ENCODE measurements around the gene MOB4.
"Not testable (repeated sequence)": the region's sequence is repeated elsewhere in the genome, so short reads cannot be mapped to it uniquely, and the experiment has no call there.

The MOB4 gene

DNA sequence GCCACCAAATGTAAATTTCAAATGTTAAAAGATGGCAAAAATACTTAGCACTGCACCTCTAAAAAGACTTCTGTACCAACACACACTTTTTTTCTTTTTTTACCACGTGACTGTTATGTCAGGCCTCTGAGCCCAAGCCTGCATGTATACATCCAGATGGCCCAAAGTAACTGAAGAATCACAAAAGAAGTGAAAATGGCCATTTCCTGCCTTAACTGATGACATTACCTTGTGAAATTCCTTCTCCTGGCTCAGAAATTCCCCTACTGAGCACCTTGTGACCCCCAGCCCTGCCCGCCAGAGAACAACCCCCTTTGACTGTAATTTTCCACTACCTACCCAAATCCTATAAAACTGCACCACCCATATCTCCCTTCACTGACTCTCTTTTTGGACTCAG lies 62.4 kb downstream of the MOB4 start:
- H2BK12ac ChIP-seq (ENCODE audit: low read length in 2 of 2); H2AFZ ChIP-seq (ENCODE audit: low read depth, low read length); H3K9ac ChIP-seq (ENCODE audit: low read length); H3K18ac ChIP-seq (ENCODE audit: low read depth in 1 of 2, low read length in 2 of 2); H4K91ac ChIP-seq (ENCODE audit: low read length); H3K27ac ChIP-seq (ENCODE audit: low read length, poor library complexity, severe bottlenecking); H3K4me1 ChIP-seq (ENCODE audit: control insufficient read depth, insufficient read depth, low read depth, low read length); H3K9me3 ChIP-seq (ENCODE audit: control insufficient read depth, low read length); H3K79me1 ChIP-seq (replicated peaks; ENCODE audit: low read length, poor library complexity, severe bottlenecking); DNase-seq; H2AK5ac ChIP-seq (ENCODE audit: low read length, severe bottlenecking); H3K4me3 ChIP-seq (ENCODE audit: insufficient read depth in 1 of 2, low read depth in 1 of 2, low read length in 2 of 2); H2BK120ac ChIP-seq (ENCODE audit: low read depth, low read length); H3K14ac ChIP-seq (ENCODE audit: low read length in 2 of 2); H2BK15ac ChIP-seq (ENCODE audit: low read depth, poor library complexity, severe bottlenecking); H3K4ac ChIP-seq (ENCODE audit: low read depth in 1 of 2, low read length in 2 of 2); H3K36me3 ChIP-seq (ENCODE audit: control insufficient read depth in 1 of 2, insufficient read depth in 2 of 2, low read depth in 1 of 2, low read length in 2 of 2); H3K27me3 ChIP-seq (ENCODE audit: control insufficient read depth in 1 of 2, insufficient read depth in 1 of 2, low read length in 2 of 2); H3K23ac ChIP-seq (ENCODE audit: low read length in 2 of 2); H3K4me2 ChIP-seq (ENCODE audit: low read length, poor library complexity, severe bottlenecking); H2BK5ac ChIP-seq (ENCODE audit: low read depth, low read length, poor library complexity, severe bottlenecking); H4K8ac ChIP-seq (ENCODE audit: low read length): not testable (repeated sequence)
- 76% methylated on average over 2 of the region's 2 CpGs for WGBS

DNA sequence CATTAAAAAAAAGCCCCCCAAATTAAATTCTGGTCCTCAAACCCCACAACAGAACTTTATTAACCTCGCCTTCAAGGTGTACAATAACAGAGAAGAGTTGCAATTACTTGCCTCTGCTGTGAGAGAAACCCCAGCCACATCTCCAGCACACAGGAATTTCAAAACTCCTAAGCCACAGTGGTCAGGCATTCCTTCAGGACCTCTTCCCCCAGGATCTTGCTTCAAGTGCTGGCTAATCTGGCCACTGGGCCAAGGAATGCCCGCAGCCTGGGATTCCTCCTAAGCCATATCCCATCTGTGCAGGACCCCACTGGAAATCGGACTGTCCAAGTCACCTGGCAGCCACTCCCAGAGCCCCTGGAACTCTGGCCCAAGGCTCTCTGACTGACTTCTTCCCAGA lies 64.3 kb downstream of the MOB4 start:
- H3K18ac ChIP-seq (ENCODE audit: low read depth in 1 of 2, low read length in 2 of 2); H3K27ac ChIP-seq (ENCODE audit: low read length, poor library complexity, severe bottlenecking); H3K36me3 ChIP-seq (ENCODE audit: control insufficient read depth in 1 of 2, insufficient read depth in 2 of 2, low read depth in 1 of 2, low read length in 2 of 2); H3K4me3 ChIP-seq (ENCODE audit: insufficient read depth in 1 of 2, low read depth in 1 of 2, low read length in 2 of 2); H3K9ac ChIP-seq (ENCODE audit: low read length); H2AK5ac ChIP-seq (ENCODE audit: low read length, severe bottlenecking); H3K14ac ChIP-seq (ENCODE audit: low read length in 2 of 2); H3K4me2 ChIP-seq (ENCODE audit: low read length, poor library complexity, severe bottlenecking); H3K79me1 ChIP-seq (replicated peaks; ENCODE audit: low read length, poor library complexity, severe bottlenecking); H2BK120ac ChIP-seq (ENCODE audit: low read depth, low read length); H3K9me3 ChIP-seq (ENCODE audit: control insufficient read depth, low read length); DNase-seq; H2BK12ac ChIP-seq (ENCODE audit: low read length in 2 of 2); H2AFZ ChIP-seq (ENCODE audit: low read depth, low read length); H4K91ac ChIP-seq (ENCODE audit: low read length); H4K8ac ChIP-seq (ENCODE audit: low read length); H3K23ac ChIP-seq (ENCODE audit: low read length in 2 of 2); H2BK5ac ChIP-seq (ENCODE audit: low read depth, low read length, poor library complexity, severe bottlenecking); H3K4ac ChIP-seq (ENCODE audit: low read depth in 1 of 2, low read length in 2 of 2); H3K4me1 ChIP-seq (ENCODE audit: control insufficient read depth, insufficient read depth, low read depth, low read length); H2BK15ac ChIP-seq (ENCODE audit: low read depth, poor library complexity, severe bottlenecking); H3K27me3 ChIP-seq (ENCODE audit: control insufficient read depth in 1 of 2, insufficient read depth in 1 of 2, low read length in 2 of 2): not testable (repeated sequence)
- WGBS: 92% methylated on average over 3 of the region's 3 CpGs

DNA sequence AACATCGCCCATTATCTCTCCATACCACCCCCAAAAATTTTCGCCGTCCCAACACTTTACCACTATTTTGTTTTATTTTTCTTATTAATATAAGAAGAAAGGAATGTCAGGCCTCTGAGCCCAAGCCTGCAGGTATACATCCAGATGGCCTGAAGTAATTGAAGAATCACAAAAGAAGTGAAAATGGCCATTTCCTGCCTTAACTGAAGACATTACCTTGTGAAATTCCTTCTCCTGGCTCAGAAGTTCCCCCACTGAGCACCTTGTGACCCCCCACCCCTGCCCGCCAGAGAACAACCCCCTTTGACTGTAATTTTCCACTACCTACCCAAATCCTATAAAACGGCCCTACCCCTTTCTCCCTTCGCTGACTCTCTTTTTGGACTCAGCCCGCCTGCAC lies 71.4 kb downstream of the MOB4 start:
- not testable (repeated sequence) for H3K9me3 ChIP-seq (ENCODE audit: control insufficient read depth, low read length); H3K18ac ChIP-seq (ENCODE audit: low read depth in 1 of 2, low read length in 2 of 2); DNase-seq; H3K27me3 ChIP-seq (ENCODE audit: control insufficient read depth in 1 of 2, insufficient read depth in 1 of 2, low read length in 2 of 2); H3K14ac ChIP-seq (ENCODE audit: low read length in 2 of 2); H3K9ac ChIP-seq (ENCODE audit: low read length); H3K4me3 ChIP-seq (ENCODE audit: insufficient read depth in 1 of 2, low read depth in 1 of 2, low read length in 2 of 2); H3K4me2 ChIP-seq (ENCODE audit: low read length, poor library complexity, severe bottlenecking); H3K27ac ChIP-seq (ENCODE audit: low read length, poor library complexity, severe bottlenecking); H4K8ac ChIP-seq (ENCODE audit: low read length); H2AK5ac ChIP-seq (ENCODE audit: low read length, severe bottlenecking); H2BK5ac ChIP-seq (ENCODE audit: low read depth, low read length, poor library complexity, severe bottlenecking); H2BK15ac ChIP-seq (ENCODE audit: low read depth, poor library complexity, severe bottlenecking); H3K4ac ChIP-seq (ENCODE audit: low read depth in 1 of 2, low read length in 2 of 2); H3K23ac ChIP-seq (ENCODE audit: low read length in 2 of 2); H2AFZ ChIP-seq (ENCODE audit: low read depth, low read length); H2BK12ac ChIP-seq (ENCODE audit: low read length in 2 of 2); H3K4me1 ChIP-seq (ENCODE audit: control insufficient read depth, insufficient read depth, low read depth, low read length); H3K79me1 ChIP-seq (replicated peaks; ENCODE audit: low read length, poor library complexity, severe bottlenecking); H4K91ac ChIP-seq (ENCODE audit: low read length); H2BK120ac ChIP-seq (ENCODE audit: low read depth, low read length)
- peaks cover 4 to 13% of the 10 kb centered on the region in 2 experiments for H3K36me3 ChIP-seq (ENCODE audit: control insufficient read depth in 1 of 2, insufficient read depth in 2 of 2, low read depth in 1 of 2, low read length in 2 of 2)
- 89% methylated on average over 4 of the region's 7 CpGs for WGBS

DNA sequence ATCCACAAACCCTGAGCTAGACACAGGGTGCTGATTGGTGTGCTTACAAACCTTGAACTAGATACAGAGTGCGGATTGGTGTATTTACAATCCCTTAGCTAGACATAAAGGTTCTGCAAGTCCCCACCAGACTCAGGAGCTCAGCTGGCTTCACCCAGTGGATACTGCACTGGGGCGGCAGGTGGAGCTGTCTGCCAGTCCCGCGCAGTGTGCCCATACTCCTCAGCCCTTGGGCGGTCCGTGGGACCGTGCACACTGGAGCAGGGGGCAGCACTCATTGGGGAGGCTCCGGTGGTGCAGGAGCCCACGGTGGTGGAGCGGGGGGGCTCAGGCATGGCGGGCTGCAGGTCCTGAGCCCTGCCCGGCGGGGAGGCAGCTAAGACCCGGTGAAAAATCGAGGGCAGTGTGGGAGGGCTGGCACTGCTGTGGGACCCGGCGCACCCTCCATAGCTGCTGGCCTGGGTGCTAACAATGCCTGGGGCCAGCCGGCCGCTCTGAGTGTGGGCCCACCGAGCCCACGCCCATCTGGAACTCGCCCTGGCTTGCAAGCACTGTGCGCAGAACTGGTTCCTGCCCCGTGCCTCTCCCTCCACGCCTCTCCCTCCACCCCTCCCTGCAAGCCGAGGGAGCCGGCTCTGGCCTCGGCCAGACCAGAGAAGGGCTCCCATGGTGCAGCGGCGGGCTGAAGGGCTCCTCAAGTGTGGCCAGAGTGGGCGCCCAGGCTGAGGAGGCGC lies 75.6 kb downstream of the MOB4 start:
- H2BK5ac ChIP-seq (ENCODE audit: low read depth, low read length, poor library complexity, severe bottlenecking): no peak overlapping the region
- no peak overlapping the region for H2BK12ac ChIP-seq (ENCODE audit: low read length in 2 of 2)
- no peak overlapping the region for H3K9ac ChIP-seq (ENCODE audit: low read length)
- H3K14ac ChIP-seq (ENCODE audit: low read length in 2 of 2): no peak overlapping the region
- H2BK120ac ChIP-seq (ENCODE audit: low read depth, low read length): no peak overlapping the region
- DNase-seq: no peak
- H3K4ac ChIP-seq (ENCODE audit: low read depth in 1 of 2, low read length in 2 of 2): no peak overlapping the region
- peaks cover 4% of the 10 kb centered on the region for H3K79me1 ChIP-seq (replicated peaks; ENCODE audit: low read length, poor library complexity, severe bottlenecking)
- no peaks in the 10 kb centered on the region for H3K27me3 ChIP-seq (ENCODE audit: control insufficient read depth in 1 of 2, insufficient read depth in 1 of 2, low read length in 2 of 2)
- no peak overlapping the region for H3K18ac ChIP-seq (ENCODE audit: low read depth in 1 of 2, low read length in 2 of 2)
- no peak overlapping the region for H2AK5ac ChIP-seq (ENCODE audit: low read length, severe bottlenecking)
- H3K36me3 ChIP-seq (ENCODE audit: control insufficient read depth in 1 of 2, insufficient read depth in 2 of 2, low read depth in 1 of 2, low read length in 2 of 2): peaks cover 4 to 13% of the 10 kb centered on the region in 2 experiments
- H3K23ac ChIP-seq (ENCODE audit: low read length in 2 of 2): peak overlapping the region in 1 of 2 experiments; percentile 24
- no peaks in the 10 kb centered on the region for H3K4me1 ChIP-seq (ENCODE audit: control insufficient read depth, insufficient read depth, low read depth, low read length)
- H4K91ac ChIP-seq (ENCODE audit: low read length): no peak overlapping the region
- H4K8ac ChIP-seq (ENCODE audit: low read length): no peak overlapping the region
- H3K27ac ChIP-seq (ENCODE audit: low read length, poor library complexity, severe bottlenecking): no peak overlapping the region
- H2BK15ac ChIP-seq (ENCODE audit: low read depth, poor library complexity, severe bottlenecking): peak overlapping the region; percentile 48
- H3K9me3 ChIP-seq (ENCODE audit: control insufficient read depth, low read length): no peaks in the 10 kb centered on the region
- H3K4me2 ChIP-seq (ENCODE audit: low read length, poor library complexity, severe bottlenecking): no peak overlapping the region
- WGBS: 97% methylated on average over 30 of the region's 32 CpGs
- no peak overlapping the region for H3K4me3 ChIP-seq (ENCODE audit: insufficient read depth in 1 of 2, low read depth in 1 of 2, low read length in 2 of 2)
- H2AFZ ChIP-seq (ENCODE audit: low read depth, low read length): no peak overlapping the region
